HG03432 (cell line): ENCODE measurements around the gene NTN4.
"Not testable (repeated sequence)": the region's sequence is repeated elsewhere in the genome, so short reads cannot be mapped to it uniquely, and the experiment has no call there.

Source experiments
- ATAC-seq: cut with Tn5 transposase; IDR thresholded peaks from one replicate; pipeline ENCODE4 v1.9.1; 2021; ENCODE audit warnings: mild to moderate bottlenecking, moderate library complexity; ENCODE audit not compliant: unreplicated experiment

Gene NTN4

DNA sequence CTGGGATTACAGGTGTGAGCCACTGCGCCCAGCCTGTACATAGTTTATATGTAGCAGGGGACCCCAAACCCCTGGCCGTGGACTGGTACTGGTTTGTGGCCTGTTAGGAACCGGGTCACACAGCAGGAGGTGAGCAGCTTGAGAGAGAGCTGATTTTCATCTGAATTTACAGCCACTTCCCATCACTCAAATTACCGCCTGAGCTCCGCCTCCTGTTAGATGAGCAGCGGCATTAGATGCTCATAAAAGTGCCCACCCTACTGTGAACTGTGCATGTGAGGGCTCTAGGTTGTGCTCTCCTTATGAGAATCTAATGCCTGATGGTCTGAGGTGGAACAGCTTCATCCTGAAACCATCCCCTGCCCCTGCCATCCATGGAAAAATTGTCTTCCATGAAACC is 119.3 kb downstream of the NTN4 start:
- ATAC-seq, result no peak

DNA sequence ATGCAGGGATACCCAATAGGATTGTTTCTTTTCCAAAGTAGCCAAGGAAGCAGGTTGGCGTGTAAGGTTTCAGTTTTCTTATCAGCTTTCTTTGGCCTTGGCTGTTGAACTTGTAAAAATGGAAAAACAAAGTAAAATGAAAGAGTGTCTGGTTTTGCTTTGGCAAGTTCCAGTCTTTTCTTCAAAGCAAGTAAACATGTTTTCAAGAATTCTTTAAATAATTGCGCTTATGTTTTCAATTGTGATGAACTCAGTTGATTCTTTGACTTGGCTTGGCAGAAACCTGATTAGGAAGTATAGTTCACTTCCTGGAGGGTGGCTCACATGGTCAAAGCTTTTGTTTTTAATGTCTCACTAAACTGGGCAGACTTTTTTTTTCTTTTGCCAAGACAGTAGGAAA is 127.0 kb downstream of the NTN4 start:
- no peak for ATAC-seq

DNA sequence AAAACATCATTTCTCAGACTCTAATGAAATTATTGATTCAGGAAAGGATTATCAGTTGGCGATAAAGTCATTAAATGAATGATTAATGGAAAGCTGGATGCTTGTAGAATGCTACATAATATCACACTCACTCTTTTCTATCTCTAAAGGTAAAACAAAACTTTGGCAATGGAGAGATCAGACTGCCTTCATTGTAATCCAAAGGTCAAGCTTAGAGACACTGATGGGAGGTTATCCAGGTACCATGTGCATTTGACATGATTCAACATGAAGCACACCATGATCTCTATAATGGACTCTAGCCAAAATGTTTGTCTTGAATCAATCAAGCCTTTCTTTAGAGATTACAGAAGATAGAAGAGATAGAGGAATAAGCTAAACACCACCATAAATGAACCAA is 129.2 kb downstream of the NTN4 start:
- no peak for ATAC-seq

DNA sequence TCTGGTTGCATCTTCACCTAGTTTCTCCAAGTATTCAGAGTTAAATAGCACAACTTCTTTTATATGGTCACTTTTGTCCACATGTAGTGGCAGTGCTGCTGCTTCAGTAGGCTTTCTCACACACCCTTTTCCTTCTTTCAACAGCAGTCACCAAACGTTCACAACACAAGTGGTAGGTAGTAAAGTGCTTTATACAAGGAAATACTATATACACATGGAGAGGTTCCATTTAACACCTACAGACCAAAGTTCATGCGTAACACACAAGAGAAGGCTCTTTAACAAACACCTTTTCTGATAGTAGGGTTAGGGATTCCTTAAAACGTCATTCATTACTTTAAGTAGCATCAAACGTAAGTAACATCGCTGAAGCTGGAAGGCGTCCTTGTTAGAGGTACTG is 132.2 kb downstream of the NTN4 start:
- ATAC-seq, result no peak

DNA sequence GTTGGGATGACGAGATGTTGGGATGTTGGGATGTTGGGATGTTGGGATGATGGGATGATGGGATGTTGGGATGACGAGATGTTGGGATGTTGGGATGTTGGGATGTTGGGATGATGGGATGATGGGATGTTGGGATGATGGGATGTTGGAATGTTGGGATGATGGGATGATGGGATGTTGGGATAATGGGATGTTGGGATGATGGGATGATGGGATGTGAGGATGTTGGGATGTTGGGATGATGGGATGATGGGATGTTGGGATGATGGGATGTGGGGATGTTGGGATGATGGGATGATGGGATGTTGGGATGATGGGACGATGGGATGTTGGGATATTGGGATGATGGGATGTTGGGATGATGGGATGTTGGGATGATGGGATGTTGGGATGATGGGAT is 135.9 kb downstream of the NTN4 start:
- ATAC-seq, result not testable (repeated sequence)

DNA sequence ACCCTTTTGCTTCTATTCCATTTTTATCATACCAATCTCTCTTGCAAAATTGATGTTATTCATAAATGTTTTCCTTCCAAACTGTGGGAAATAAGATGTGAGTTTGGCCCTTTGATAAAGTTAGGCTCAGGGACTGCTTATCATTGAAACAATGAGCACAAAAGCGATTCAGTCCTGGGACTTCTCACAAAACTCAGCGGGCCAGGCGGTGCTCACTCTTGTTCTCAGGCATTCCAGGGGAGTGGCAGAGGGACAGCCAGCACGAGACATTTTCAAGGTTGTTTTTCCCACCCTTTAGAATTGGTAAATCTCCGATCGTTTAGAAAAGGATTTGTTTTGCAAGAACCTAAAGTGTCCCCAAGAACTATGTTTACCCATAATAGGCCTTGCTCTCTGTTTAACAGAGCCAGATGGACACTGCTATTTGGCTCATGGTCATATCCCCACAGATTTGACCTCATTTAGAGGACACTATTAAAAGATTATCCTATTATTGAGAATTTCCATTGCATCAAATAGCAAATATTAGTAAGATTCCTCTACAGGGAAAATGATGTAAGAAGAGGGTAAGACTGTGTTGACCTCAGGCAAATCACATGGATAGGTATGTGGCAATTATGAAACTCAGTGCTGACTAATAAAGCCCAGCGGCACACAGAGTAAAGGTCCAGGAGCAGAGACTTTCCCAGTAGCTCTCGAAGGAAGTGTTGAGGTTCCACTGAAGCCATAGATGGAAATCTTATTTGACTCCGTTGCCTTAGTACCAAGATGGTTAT is 136.6 kb downstream of the NTN4 start:
- ATAC-seq, result no peak

DNA sequence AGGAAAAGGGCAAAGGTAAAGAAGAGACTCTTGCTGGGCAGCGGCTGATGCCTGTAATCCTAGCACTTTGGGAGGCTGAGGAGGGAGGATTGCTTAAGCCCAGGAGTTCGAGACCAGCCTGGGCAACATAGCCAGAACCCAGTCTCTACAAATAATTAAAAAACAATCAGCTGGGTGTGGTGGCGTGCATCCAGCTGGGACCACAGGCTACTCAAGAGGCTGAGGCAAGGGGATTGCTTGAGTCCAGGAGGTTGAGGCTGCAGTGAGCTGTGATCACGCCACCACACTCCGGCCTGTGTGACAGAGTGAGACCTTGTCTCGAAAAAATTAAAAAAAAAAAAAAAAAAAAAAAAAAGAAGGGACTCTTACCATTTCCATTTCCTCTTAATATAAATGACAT is 138.9 kb downstream of the NTN4 start:
- ATAC-seq, result no peak

DNA sequence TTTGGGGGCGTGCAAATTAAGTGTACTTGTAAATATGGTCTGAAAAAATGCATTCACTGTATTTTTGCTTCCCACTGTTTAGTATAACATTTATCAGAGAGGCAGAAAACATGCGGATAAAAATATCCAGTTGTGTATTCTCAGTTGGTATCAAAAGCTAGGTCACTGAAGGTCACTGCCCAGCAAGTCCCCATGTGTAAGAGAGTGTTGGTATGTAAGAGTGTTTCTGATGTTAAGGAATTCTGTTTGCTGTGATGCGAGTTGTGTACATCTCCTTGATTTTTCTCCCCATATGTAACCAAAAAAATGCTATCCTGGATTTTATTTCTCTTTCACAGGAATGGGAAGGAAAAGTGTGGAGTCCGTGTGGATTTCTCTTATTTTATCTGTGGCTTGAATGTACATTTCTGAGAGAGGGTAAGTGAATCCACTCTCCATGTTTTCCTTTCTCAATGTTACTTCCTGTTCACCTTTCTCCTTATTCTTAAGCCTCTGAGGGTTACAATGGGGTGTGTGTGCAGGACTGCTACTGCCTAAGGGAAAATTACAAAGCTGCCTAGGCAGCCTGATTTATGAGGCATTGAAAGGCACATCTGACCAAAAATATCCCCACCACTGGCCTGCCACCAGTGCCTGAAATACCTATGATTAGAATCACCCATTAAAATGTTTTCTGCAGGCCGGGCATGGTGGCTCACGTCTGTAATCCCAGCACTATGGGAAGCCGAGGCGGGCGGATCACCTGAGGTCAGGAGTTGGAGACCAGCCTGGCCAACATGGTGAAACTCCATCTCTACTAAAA is 141.4 kb downstream of the NTN4 start:
- no peak for ATAC-seq

DNA sequence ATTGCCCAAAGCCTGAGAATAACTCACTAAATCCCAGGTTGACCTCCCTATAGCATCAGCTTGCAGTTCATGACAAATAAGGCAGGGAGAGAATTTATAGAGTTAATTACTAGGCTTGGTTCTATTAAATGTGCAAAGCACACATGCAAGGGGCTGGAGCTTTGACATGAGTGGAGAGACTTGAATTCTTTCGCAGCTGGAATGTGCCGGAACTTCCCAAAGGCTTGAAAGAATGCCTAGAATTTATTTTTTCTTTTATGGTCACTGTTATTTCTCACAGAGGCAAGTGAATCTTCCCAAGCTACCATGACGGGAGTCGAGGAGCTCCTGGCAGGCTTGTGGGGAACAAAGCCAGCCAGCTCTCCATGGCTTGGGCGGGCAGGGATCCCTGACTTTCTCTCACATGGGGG is 143.8 kb downstream of the NTN4 start:
- ATAC-seq, result no peak

DNA sequence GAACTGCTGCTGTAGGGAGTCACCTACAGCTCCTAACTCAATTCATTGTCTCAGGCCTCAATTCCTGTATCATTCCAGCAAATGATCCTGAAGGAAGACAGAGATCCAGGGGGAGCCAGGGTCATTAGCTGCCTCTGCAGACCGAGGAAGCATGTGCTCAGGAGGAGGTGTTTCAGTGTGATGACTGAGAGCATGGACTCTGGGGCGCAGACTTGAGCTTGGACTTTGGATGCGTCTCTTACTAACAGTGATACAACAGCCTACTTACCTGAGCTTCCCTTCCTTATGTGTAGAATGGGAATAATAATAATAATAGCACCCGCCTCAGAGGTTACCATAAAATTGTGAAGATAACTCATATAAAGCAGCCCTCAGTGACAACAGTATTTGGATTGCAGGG is 147.3 kb downstream of the NTN4 start:
- ATAC-seq, result no peak

DNA sequence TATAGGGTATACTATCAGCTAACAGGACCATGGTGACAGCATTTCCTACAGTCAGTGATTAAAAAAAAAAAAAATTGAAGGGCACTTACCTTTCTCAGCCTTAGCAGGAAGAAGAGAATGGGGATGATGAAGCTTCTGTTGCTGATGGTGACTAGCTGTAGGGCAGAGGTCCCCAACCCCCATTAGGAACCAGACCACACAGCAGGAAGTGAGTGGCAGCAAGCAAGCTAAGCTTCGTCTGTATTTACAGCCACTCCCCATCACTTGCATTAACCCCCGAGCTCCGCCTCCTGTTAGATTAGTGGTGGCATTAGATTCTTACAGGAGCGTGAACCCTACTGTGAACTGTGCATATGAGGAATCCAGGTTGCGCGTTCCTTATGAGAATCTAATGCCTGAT is 148.0 kb downstream of the NTN4 start:
- no peak for ATAC-seq

DNA sequence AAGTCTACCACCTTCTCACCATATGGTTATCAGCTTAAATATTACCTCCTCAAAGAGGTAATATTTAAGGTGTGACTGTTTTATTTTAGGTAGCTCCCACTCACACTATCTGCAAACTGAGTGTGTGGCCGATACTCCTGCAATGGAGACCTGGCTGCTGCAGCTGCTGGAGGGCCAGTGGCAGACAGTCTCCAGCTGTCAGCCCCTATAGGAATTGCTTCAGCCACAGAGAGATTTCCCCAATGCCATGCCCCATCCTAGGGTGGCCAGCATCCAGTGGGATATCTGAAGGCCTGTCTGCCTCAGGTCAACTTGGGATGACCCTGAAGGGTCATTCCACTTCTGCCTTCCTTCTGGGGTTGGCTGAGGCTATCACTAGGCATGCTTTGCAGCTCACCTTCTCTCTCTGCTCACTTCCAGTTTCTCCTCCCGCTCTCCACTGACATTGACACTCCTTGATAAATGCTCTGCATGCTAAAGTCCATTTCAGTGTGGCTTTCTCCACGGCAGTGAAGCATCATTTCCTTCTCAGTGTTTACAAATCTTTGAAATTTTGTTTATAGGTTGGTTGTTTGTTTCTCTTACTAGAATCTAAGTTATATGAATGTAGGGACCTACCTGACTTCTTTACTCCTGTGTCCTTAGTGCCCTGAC is 149.1 kb downstream of the NTN4 start:
- no peak for ATAC-seq

DNA sequence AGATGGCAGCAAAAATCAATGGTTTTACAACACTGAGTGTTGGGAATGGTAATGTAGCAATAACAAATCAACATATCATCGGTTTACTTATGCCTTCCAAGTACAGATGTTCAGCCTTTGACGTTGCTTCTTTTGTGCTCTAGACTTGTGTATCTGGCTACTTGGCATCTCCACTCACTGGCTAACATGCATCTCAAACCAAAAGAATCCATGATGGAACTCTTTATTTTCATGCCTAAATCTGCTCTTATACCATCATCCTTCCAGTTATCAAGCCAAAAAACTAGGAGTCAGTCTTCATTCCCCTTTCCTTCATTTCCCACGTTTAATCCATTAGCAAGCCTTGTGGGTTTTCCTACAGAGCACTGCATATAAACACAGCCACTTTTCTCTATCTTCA is 150.0 kb downstream of the NTN4 start:
- ATAC-seq, result no peak

DNA sequence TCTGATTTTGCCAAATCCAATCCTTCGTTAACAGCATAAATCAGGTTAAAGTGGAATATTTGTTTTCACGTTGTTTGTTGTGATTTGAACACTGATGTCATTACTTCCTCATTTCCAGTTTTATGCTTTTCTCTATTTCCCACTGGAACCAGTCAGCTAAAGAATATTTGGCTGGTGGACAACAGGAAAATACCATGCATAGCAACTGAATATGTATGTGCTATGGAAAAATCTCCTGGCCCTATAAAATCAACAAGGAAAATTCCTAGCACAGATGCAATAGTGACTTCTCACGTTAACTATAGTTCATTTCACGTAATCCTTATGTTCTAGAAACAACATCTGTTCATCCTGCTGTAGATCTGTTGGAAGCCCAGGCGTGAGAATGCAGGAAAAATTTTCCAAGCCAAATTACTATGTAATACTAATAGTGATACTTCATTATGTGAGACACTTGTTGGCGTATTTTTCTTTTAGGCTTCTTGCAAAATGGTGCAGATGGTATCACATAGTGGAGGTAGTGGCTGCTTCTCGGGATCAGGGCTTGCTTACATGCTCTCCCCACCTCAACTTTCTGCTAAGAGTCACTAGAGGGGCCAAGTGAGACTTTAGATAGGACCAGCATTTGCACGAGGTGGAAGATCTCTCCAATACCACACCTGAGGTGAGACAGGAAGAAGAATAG is 153.0 kb downstream of the NTN4 start:
- no peak for ATAC-seq

DNA sequence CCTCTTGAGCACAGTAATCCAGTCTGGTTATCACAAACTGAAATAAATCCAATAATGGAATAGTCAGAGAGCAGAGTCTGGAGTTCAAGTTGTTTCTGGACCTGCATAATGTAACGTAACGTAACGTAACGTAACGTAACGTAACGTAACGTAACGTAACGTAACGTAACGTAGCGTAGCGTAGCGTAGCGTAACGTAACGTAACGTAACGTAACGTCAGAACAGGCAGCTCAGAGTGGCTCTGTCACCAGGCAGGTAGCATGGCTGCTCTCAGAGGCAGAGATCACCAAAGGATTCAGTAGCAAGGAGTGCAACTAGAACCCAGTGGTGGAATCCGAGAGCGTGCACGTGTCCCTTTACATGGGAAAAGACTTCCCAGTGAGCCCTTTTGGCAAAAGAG is 153.6 kb downstream of the NTN4 start:
- no peak for ATAC-seq

DNA sequence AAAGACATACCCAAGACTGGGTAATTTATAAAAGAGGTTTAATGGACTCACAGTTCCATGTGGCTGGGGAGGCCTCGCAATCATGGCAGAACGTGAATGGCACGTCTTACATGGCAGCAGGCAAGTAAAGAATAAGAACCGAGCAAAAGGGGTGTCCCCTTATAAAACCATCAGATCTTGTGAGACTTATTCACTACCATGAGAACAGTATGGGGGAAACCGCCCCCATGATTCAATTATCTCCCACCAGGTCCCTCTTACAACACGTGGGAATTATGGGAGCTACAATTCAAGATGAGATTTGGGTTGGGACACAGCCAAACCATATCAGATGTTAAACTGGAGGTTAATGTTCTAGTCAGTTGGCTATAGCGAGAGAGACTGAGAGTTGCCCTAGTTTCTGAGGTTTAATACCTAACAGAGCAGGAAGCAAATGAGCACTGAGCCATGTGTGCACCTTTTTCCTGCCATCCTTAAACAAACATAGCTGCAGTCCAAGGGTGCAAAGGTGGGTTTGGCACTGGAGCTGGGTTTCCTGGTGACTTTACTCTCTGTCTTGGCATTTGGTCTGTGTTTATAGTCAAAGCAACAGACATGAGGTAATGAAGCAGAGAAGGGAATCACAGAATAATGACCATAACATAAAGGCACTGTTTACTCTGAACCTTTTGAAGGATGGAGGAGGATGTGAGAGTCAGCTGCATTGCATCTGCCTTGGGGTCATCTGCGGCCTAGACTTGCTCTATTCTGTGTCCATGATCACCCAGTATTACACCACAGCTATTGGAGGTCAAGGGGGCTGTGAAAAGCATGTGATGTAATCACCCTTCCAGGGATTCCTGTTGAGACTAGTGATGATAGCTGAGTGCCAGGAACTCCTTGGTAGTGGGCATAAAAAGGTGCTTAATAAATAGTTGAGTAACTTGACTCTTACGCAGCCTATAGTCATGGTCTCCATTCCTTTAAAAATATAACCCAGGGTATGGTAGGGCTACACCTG is 155.6 kb downstream of the NTN4 start:
- peak; percentile 38 for ATAC-seq

DNA sequence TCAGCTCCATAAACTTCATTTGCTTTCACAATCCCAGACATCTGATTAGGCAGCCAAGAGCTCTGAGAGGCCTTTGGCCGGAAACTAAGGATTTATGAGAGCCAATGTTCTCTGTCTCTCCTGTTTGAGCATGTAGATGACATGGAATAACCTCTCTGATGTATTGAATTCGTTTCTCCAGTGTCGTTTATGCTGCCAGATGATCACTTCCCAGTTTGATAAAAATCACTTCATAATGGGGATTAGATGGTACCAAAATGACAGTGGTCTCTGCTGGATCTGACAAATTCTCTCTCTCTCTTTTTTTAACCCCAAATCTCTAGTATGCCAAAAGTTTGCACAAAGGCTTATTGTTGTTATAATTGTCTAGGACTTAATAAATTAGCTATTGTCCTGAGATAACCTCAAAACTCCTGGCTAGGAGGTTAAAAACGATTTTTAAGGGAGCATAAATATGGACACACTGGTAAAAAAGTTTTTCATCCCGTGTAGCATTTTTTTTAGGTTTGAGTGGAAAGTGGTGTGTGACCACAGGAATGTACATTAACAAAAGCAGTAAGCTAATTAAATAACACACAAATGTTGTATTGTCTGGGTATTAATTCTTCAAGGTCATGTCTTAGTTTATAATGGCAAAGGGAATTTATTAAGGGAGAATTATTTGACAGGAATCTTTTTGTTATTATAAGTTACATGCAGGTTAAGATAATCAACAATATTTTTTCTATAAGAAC is 156.7 kb downstream of the NTN4 start:
- ATAC-seq, result no peak

DNA sequence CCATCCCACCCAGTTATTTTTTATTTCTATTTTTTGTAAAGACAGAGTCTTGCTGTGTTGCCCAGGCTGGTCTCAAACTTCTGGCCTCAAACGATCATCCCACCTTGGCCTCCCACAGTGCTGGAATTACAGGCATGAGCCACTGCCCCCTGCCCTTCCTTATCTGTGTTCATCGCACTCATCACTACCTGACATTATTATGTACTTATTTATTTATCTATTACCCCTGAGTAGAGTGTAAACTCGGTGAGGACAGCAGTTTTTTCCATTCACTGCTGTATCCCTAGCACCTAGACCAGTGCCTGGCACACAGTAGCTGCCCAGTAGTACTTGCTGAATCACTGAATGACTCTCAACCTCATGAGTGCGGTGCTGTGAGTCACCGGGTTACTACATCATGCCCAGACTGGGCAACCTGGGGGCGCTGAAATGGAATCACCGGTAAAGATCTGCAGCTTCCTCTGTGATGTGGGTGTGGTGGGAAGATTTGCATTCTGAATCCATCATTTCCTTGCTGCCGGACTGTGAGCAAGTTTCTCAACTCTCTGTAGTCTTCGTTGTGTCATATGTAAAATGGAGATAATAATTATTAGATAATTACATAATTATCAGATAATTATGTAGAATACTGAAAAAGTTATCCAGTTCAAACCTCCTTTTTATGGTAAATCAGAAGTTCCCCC is 157.4 kb downstream of the NTN4 start:
- ATAC-seq, result no peak

DNA sequence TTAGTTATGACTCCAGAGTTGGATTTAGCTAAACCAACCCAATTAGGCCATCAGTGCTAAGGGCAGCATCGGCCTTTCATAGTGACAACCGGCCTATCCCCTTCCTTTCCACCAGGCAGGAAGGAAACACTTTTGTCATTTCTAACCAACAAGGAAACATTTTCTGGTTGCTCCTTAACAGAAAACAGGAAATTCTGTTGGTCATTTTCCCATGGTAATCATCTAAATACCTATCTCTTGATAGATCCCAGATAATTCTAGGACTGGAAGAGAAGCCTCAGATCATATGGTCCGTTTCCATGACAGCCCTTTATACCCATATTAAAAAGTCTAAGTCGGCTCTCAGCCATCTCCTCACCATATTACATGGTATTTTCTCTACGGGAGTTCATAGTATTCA is 160.1 kb downstream of the NTN4 start:
- no peak for ATAC-seq
